T47D (cell line): Measurements from ENCODE around the gene MDFI.

Source experiments
- DNase-seq, 2 experiments: peaks; one replicate each; pipeline versions ENCODE4 v3.0.0 to v3.0.0-alpha.2; 2011 to 2012; ENCODE audit warnings: low read depth in 1 of 2, low spot score in 1 of 2
- JUND ChIP-seq: IDR thresholded peaks from 2 replicates; pipeline ENCODE4 v1.6.1; 2012; ENCODE audit warnings: low read depth
- in situ Hi-C: cut with HindIII; loops from 2 replicates; pipeline ENCODE4 v1.10.0; 2016; ENCODE audit warnings: low sequenced_read_pairs, low pct_unique_long_range_greater_than_20kb

The MDFI gene

DNA sequence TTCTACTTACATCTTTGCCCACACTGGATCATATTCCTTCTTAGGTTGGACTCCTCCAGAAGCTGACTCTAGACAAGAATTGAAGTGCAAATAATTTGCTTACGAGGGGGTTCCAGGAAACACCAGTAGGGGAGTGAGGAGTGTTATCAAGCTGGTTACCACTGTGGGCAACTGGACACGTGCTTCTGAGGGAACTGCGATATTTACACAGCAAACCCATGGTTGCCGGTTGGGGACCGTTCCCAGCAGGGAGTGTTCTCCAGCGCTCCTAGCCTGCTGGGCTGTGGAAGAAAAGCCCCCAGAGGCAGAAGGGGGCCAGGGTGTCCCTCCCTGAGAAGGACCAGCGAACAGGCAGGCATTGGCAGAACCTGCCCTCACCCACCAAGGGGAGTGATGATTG, 21.7 kb downstream of the MDFI start:
- DNase-seq, result no peak
- in situ Hi-C loops, result no loop called here
- TF ChIP-seq JUND, result no peak

DNA sequence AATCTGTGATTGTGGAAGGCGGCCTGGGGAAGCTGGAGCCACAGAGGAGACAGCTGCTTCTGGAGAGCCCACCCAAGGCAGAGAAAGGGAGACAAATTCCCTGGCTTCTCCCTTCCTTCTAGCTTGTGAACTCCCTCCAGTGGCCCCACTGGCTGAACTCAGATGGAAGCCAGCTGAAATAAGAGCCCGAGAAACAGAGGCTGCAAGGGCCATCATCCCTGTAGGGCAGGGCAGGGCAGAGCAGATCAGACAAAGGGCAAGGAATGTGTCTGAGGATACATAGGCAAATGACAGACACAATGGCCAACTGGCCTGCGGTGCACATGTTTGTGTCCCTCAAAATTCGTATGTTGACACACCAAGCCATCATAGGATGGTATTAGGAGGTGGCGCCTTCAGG, 25.3 kb downstream of the MDFI start:
- in situ Hi-C loops, result no loop called here
- TF ChIP-seq JUND, result no peak
- no peak for DNase-seq

DNA sequence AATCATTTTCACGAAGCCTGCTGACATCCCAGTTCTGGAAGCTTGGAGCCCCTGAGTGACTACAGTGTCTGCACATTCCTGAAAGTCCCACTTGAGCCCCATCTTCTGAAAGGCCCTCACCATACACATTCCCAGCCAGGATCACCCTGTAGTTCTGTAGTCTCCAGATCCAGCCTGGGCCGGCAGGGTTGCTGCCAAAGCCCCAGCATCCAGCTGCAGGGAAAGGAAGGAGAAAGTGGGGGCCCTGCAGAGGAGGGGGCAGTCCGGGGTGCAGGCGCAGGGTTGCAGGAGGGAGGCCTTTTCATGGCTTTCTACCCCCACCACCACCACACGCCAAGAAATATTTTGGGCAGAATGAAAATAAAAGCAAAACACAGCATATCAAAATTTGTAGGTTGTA, 26.0 kb downstream of the MDFI start:
- DNase-seq, result no peak
- in situ Hi-C loops, result no loop called here
- no peak for TF ChIP-seq JUND

DNA sequence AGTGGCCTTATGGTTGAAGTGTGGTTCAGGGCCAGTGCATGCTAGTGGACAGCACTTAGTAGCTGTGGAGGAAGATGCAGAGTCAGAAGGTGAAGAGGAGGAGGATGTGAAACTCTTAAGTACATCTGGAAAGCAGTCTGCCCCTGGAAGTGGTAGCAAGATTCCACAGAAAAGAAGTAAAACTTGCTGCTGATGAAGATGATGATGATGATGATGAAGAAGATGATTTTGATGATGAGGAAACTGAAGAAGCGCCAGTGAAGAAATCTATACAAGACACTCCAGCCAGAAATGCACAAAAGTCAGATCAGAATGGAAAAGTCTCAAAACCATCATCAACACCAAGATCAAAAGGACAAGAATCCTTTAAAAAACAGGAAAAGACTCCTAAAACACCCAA, 28.9 kb downstream of the MDFI start:
- in situ Hi-C loops, result no loop called here
- TF ChIP-seq JUND, result no peak
- no peak for DNase-seq

DNA sequence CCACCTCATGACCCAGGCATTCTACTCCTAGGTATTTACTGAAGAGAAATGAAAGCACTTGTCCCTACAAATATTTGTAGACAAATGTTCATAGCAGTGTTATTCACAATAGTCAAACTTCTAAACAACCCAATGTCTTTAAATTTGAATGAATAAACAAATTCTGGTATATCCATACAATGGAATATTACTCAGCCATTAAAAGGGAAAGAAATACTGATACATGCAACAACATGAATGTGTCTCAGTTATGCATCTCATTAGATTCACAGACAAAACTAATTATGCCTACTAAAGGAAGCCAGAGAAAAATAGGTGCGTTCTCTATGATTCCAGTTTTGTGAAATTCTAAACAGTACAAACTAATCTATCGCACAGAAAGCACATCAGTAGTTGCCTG, 30.7 kb downstream of the MDFI start:
- in situ Hi-C loops, result no loop called here
- no peak for DNase-seq
- no peak for TF ChIP-seq JUND

DNA sequence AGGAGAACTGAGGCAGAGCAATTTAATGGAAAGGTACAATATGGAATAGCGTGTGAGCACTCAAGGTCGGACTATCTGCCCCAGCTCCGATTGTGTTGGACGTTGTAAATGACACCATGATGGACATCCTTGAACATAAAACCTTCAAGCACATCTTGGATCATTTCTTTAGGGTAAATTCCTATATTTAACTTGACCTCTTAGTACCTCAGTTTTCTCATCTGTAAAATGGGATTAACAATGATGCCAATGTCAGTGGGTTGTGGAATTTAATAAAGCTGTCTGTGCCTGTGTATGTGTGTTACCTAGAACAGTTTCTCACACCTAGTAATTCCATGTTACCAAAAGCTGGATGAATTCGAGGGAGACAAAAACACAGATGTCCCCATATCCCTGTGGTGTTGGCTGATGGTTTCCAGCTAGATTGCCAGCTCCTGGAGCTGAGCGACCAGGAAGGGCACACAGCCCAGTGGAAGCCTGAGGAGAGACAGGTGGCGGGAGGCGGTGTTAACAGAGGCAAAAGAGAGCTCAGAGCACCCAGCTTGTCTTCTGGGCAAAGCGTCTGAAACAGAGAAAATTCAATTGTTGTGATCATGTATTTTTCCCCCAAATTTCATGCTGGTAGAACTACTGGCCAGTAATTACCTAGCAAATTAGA, 32.6 kb downstream of the MDFI start:
- in situ Hi-C loops, result no loop called here
- no peak for TF ChIP-seq JUND
- no peak for DNase-seq

DNA sequence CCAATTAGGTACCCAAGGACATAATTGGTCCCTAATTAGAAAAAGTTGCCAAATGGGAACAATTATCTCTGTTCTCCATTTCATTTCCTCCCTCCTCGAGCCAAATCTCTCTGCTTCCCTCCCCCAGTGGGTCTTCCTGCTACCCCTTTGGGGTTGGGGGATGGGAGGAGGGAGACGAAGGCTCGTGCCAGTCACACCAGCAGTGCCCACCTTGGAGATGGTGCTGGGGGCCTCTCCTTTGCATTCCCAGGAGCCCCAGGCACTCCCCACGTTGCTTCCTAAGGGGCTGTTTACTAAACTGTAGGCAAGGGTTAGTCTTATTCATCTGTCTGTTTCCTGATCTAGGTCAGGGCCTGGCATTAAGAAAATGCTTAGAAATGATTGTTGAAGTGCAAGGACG, 33.1 kb downstream of the MDFI start:
- no peak for TF ChIP-seq JUND
- in situ Hi-C loops, result no loop called here
- DNase-seq, result no peak

DNA sequence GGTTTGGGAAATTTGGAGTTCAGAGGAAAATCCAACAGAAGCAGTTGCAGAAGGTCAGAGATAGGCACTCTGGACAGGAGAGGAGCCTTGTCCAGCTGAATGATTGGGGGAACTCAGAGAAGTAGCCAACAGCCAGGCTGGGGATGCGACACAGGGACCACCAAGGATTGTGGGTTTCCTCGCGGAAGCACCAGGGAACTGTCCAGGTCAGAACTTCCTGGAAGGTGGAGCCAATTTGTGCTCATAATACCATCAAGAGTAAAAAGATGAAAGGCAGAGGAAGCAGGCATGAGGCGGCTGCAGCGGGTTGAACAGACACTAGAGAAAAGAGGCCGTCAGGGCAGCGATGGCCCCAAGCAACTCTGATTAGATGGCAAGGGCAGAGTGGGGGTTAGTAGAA, 33.7 kb downstream of the MDFI start:
- in situ Hi-C loops, result no loop called here
- TF ChIP-seq JUND, result no peak
- DNase-seq, result no peak

DNA sequence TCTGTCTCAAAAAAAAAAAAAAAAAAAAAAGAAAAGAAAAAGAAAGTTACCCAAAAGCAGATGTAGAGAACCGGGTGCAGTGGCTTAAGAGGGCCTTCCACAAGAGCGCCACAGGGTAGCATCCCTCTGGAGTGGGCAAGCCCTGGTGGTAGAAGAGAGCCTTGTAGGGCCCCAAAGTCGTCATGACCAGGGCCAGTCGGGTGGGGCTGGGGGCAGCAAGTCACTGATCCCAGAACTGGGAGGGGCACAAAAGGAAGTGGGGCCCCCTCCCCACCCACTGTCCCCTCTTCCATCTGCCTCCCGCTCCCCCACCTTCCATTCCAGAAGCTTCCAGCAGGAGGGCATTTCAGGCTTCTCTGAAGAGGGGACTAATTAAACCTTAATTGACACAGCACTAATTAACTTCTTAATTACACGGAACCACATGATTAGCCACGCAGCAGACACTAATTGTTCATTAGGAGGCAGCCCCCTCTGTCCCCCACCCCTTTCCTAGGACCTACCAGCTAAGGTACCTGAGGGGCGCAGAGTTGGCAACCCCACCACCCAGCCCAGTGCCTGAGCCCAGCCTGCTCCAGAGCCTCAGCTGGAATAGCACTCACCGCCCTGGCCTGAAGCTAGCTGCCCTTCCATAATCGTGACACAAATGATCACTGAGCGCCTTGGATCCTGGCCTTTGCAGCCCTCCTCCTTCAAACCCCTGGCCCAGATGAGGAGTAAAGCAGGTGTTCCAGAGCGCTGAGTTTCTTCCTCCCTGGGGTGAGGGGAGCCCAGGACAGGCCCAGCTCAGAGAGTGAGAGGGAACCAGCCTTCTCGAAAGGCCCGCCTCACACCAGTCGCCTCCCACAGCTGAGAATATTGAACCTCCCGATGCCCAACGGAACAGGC, 34.8 kb downstream of the MDFI start:
- in situ Hi-C loops, result no loop called here
- no peak for TF ChIP-seq JUND
- no peak for DNase-seq

DNA sequence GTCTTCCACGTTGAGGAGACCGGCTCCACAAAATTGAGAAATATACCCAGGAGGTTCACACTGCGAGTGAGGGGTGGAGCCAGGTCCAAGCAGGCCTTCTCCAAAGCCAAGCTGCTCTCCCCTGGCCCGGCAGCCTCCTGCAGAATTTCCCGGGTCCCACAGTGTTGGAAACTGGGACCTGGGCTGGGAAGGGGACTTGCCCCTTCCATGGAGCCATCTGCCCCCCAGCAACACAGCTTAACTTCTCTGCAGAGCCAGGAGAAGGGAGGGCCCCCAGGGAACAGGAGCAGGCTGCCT, 35.4 kb downstream of the MDFI start:
- no peak for TF ChIP-seq JUND
- in situ Hi-C loops, result no loop called here
- no peak for DNase-seq

DNA sequence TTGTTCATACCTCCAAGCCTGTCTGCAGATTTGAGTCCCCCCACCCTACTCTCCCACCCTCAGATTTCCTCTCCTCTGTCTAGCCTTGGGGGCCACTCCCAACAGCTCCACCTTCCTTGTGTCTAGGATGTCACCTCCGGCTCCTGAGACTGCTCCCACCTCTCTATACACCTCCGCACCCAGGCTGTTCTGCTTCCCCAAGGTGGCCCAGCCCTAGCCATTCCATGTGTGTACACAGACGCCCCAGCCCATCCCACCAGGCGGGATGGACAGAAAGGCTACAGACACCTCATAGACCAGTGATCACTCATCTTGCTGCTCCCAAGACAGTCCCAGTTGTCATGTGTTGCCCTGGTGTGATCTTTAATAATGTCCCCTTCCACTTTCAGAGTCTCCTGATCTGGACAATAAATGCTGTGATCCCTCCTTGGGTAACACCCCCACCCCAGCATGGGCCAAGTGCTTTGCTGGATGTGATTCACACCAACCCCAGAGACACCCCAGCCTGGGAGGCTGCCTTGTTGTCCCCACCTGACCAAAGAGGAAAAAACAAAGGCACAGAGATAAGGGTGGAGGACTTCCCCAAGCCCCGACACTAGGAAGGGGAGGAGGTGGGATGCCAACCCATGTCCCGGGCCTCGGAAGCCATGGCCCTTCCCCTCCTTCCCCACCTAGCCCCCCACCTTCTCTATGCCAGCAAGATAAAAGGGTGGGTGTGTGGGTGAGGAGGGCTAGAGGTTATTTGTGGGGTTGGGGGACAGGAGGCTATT, 36.1 kb downstream of the MDFI start:
- DNase-seq, result no peak
- in situ Hi-C loops, result no loop called here
- TF ChIP-seq JUND, result no peak

DNA sequence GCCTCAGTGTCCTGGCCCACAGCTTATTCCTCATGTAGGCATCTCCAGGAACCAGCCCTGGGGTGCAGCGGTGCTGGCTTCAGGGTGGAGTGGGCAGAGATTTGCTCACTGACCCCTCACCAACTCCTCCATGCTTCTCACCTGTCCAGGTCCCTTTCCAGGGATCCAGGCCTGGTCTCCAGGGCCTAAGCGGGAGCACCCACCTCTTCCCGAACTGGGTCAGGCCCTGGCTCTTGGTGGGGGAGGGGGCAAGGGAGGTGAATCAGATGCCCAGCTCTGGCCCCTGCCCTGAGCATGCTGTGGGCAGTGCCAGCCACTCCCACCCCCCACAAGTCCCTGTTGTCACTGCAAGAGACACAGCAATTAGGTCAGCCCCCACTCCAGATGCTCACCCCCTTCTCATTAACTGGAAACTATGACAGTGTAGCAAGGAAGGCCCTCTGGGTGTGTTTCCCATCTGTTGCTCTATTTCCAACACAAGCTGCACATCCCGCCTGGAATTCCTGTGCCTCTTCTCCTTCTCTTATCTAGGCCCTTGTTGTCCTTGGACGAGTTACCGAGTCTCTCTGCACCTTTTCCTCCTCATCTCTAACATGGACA, 37.0 kb downstream of the MDFI start:
- in situ Hi-C loops, result no loop called here
- no peak for DNase-seq
- TF ChIP-seq JUND, result no peak

DNA sequence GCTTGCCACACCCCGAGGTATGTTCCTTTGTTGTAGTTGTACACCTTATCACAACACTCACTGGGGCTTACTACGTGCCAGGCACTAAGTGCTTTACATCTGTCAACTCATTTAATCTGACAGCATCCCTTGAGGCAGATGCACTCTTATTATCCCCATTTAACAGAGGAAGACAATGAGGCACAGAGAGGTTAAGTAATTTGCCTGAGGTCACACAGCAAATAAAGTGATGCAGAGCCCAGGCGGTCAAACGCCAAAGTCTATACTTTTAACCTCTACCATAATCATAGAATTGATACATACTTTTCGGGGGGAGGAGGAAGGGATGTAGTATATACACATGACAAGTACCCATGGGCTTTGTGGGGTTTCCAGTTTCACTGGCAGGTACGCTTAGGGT, 37.7 kb downstream of the MDFI start:
- in situ Hi-C loops, result no loop called here
- DNase-seq, result no peak
- no peak for TF ChIP-seq JUND
